ENCODE measurements around the gene MYBPHL.
"Not testable (repeated sequence)": the region's sequence is repeated elsewhere in the genome, so short reads cannot be mapped to it uniquely, and the experiment has no call there.

Gene MYBPHL

GRCh38 chr1:109322974-109323373 lies 16.2 kb upstream of the MYBPHL start:
- in situ Hi-C loops (cut with HindIII; ENCODE audit: low pct_unique_long_range_greater_than_20kb, low sequenced_read_pairs), result no loop called here
- no peak for DNase-seq (ENCODE audit: low read depth in 1 of 2, low spot score in 1 of 2)
- no peak for TF ChIP-seq JUND (IDR thresholded peaks at IDR 0.05; ENCODE audit: low read depth)

- in situ Hi-C loops (cut with HindIII; ENCODE audit: low pct_unique_long_range_greater_than_20kb, low sequenced_read_pairs), result no loop called here
- no peak for DNase-seq (ENCODE audit: low read depth in 1 of 2, low spot score in 1 of 2)
- TF ChIP-seq JUND (IDR thresholded peaks at IDR 0.05; ENCODE audit: low read depth), result no peak
These were observed 12.3 kb upstream of the MYBPHL start for GRCh38 chr1:109319114-109319513.

- in situ Hi-C loops (cut with HindIII; ENCODE audit: low pct_unique_long_range_greater_than_20kb, low sequenced_read_pairs), result no loop called here
- TF ChIP-seq JUND (IDR thresholded peaks at IDR 0.05; ENCODE audit: low read depth), result no peak
- DNase-seq (ENCODE audit: low read depth in 1 of 2, low spot score in 1 of 2), result no peak
These were observed 9.7 kb upstream of the MYBPHL start for GRCh38 chr1:109316506-109316905.

GRCh38 chr1:109315288-109315687 lies 8.5 kb upstream of the MYBPHL start:
- in situ Hi-C loops (cut with HindIII; ENCODE audit: low pct_unique_long_range_greater_than_20kb, low sequenced_read_pairs), result no loop called here
- no peak for DNase-seq (ENCODE audit: low read depth in 1 of 2, low spot score in 1 of 2)
- no peak for TF ChIP-seq JUND (IDR thresholded peaks at IDR 0.05; ENCODE audit: low read depth)

- no peak for DNase-seq (ENCODE audit: low read depth in 1 of 2, low spot score in 1 of 2)
- TF ChIP-seq JUND (IDR thresholded peaks at IDR 0.05; ENCODE audit: low read depth), result no peak
- in situ Hi-C loops (cut with HindIII; ENCODE audit: low pct_unique_long_range_greater_than_20kb, low sequenced_read_pairs), result no loop called here
These were observed 8.0 kb upstream of the MYBPHL start for GRCh38 chr1:109314795-109315194.

GRCh38 chr1:109312978-109313775 lies 6.4 kb upstream of the MYBPHL start:
- in situ Hi-C loops (cut with HindIII; ENCODE audit: low pct_unique_long_range_greater_than_20kb, low sequenced_read_pairs), result no loop called here
- TF ChIP-seq JUND (IDR thresholded peaks at IDR 0.05; ENCODE audit: low read depth), result no peak
- no peak for DNase-seq (ENCODE audit: low read depth in 1 of 2, low spot score in 1 of 2)

- TF ChIP-seq JUND (IDR thresholded peaks at IDR 0.05; ENCODE audit: low read depth), result no peak
- in situ Hi-C loops (cut with HindIII; ENCODE audit: low pct_unique_long_range_greater_than_20kb, low sequenced_read_pairs), result no loop called here
- no peak for DNase-seq (ENCODE audit: low read depth in 1 of 2, low spot score in 1 of 2)
These were observed 5.4 kb upstream of the MYBPHL start for GRCh38 chr1:109312246-109312645.

GRCh38 chr1:109309347-109309746 lies 2.5 kb upstream of the MYBPHL start:
- no peak for DNase-seq (ENCODE audit: low read depth in 1 of 2, low spot score in 1 of 2)
- no peak for TF ChIP-seq JUND (IDR thresholded peaks at IDR 0.05; ENCODE audit: low read depth)
- in situ Hi-C loops (cut with HindIII; ENCODE audit: low pct_unique_long_range_greater_than_20kb, low sequenced_read_pairs), result no loop called here

- TF ChIP-seq JUND (IDR thresholded peaks at IDR 0.05; ENCODE audit: low read depth), result no peak
- in situ Hi-C loops (cut with HindIII; ENCODE audit: low pct_unique_long_range_greater_than_20kb, low sequenced_read_pairs), result no loop called here
- DNase-seq (ENCODE audit: low read depth in 1 of 2, low spot score in 1 of 2), result no peak
These were observed 637 bp upstream of the MYBPHL start for GRCh38 chr1:109307274-109308021.

- DNase-seq (ENCODE audit: low read depth in 1 of 2, low spot score in 1 of 2); in situ Hi-C loops (cut with HindIII; ENCODE audit: low pct_unique_long_range_greater_than_20kb, low sequenced_read_pairs): not testable (repeated sequence)
These were observed 820 bp downstream of the MYBPHL start for GRCh38 chr1:109305991-109306390.

- DNase-seq (ENCODE audit: low read depth in 1 of 2, low spot score in 1 of 2), result no peak
- in situ Hi-C loops (cut with HindIII; ENCODE audit: low pct_unique_long_range_greater_than_20kb, low sequenced_read_pairs), result no loop called here
- no peak for TF ChIP-seq JUND (IDR thresholded peaks at IDR 0.05; ENCODE audit: low read depth)
These were observed 2.4 kb downstream of the MYBPHL start for GRCh38 chr1:109304226-109304920.

GRCh38 chr1:109301874-109302273 lies 4.9 kb downstream of the MYBPHL start:
- in situ Hi-C loops (cut with HindIII; ENCODE audit: low pct_unique_long_range_greater_than_20kb, low sequenced_read_pairs), result no loop called here
- TF ChIP-seq JUND (IDR thresholded peaks at IDR 0.05; ENCODE audit: low read depth), result no peak
- DNase-seq (ENCODE audit: low read depth in 1 of 2, low spot score in 1 of 2), result no peak

GRCh38 chr1:109300650-109301151 lies 6.1 kb downstream of the MYBPHL start:
- no peak for TF ChIP-seq JUND (IDR thresholded peaks at IDR 0.05; ENCODE audit: low read depth)
- no peak for DNase-seq (ENCODE audit: low read depth in 1 of 2, low spot score in 1 of 2)
- in situ Hi-C loops (cut with HindIII; ENCODE audit: low pct_unique_long_range_greater_than_20kb, low sequenced_read_pairs), result no loop called here
